HFFc6 (cell line): Measurements from ENCODE around the gene PTPRR. TPM values are rescaled to one million over a fixed set of nuclear protein-coding genes. Genes with fewer than 3 reads are reported as not detected.

Source experiments
- DNase-seq: peaks from one replicate; pipeline ENCODE4 v3.0.0-alpha.2; 2018
- H3K27ac Mint-ChIP-seq: 2 replicates; pipeline ENCODE4 v1.8.0; 2020; ENCODE audit warnings: mild to moderate bottlenecking, mixed read lengths
- H3K27me3 Mint-ChIP-seq: 2 replicates; pipeline ENCODE4 v1.8.0; 2021; ENCODE audit warnings: mild to moderate bottlenecking, moderate library complexity, mixed read lengths; ENCODE audit not compliant: insufficient read depth
- H3K36me3 Mint-ChIP-seq: 2 replicates; pipeline ENCODE4 v1.8.0; 2021; ENCODE audit warnings: low read depth, mixed read lengths
- H3K4me1 Mint-ChIP-seq: 2 replicates; pipeline ENCODE4 v1.8.0; 2020; ENCODE audit warnings: low read depth, mixed read lengths
- H3K4me3 Mint-ChIP-seq: 2 replicates; pipeline ENCODE4 v1.8.0; 2020; ENCODE audit warnings: mild to moderate bottlenecking, moderate library complexity, mixed read lengths
- H3K9me3 Mint-ChIP-seq: 2 replicates; pipeline ENCODE4 v1.8.0; 2020; ENCODE audit warnings: mild to moderate bottlenecking, mixed read lengths
- total RNA-seq, 6 experiments: library from RNA; stranded (reverse); fragmentation: NEBNext Ultra II Directional; extraction: Animal tissue kit (Norgen Biotek cat#: 25700); gene quantifications; 2 replicates in 1 of 6; 3 replicates in 5 of 6; pipeline ENCODE4 v1.2.3, GENCODE V29; 2021
- TF ChIP-seq, protein P1 (sequence below): fragments of 200-600 bp; sonication (generic); IDR thresholded peaks from 2 replicates; pipeline ENCODE4 v1.5.0; 2021; ENCODE audit warnings: antibody characterized with exemption, mild to moderate bottlenecking

Gene PTPRR
- total RNA-seq, 6 experiments from 2014 or later = 0.40 to 1.1 (median 0.48) TPM

DNA sequence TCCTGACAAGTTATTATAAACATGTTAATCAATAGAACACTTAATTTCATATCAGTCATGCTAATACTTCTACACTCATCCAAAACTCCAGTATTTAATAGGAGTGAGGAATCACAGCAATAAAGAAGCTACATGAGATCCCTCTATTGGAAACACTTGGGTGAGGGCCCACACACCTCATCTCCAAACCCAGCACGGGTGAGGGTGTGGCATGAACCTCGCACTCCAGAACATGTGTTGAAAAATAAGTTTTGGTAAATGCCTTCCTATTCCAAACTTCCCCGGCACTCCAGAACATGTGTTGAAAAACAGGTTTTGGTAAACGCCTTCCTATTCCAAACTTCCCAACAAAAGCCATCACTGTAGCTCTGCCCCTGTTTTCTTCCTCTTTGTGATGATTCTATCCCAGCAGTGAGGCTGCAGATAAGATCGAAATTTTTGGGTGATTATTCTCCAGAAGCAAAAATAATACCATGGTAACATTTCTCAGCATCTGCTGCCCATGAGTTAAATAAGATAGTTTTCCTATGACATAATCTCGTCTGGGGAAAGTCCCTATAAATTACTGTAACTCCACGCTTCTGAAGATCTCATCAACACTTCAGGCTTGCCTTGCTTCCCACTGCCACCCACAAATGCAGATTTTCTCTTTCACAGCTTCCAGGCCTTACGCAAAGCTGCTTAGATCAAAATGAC, 258.9 kb downstream of the PTPRR start:
- peaks cover 11% of the 10 kb centered on the region for H3K36me3 Mint-ChIP-seq
- TF ChIP-seq, protein P1, sequence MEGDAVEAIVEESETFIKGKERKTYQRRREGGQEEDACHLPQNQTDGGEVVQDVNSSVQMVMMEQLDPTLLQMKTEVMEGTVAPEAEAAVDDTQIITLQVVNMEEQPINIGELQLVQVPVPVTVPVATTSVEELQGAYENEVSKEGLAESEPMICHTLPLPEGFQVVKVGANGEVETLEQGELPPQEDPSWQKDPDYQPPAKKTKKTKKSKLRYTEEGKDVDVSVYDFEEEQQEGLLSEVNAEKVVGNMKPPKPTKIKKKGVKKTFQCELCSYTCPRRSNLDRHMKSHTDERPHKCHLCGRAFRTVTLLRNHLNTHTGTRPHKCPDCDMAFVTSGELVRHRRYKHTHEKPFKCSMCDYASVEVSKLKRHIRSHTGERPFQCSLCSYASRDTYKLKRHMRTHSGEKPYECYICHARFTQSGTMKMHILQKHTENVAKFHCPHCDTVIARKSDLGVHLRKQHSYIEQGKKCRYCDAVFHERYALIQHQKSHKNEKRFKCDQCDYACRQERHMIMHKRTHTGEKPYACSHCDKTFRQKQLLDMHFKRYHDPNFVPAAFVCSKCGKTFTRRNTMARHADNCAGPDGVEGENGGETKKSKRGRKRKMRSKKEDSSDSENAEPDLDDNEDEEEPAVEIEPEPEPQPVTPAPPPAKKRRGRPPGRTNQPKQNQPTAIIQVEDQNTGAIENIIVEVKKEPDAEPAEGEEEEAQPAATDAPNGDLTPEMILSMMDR = no peak
- peak overlapping the region; percentile 93 for H3K27ac Mint-ChIP-seq
- H3K4me1 Mint-ChIP-seq = peaks cover 58% of the 10 kb centered on the region
- peak; percentile 95 for DNase-seq
- no peaks in the 10 kb centered on the region for H3K27me3 Mint-ChIP-seq
- H3K9me3 Mint-ChIP-seq = no peaks in the 10 kb centered on the region
- peak overlapping the region; percentile 74 for H3K4me3 Mint-ChIP-seq

DNA sequence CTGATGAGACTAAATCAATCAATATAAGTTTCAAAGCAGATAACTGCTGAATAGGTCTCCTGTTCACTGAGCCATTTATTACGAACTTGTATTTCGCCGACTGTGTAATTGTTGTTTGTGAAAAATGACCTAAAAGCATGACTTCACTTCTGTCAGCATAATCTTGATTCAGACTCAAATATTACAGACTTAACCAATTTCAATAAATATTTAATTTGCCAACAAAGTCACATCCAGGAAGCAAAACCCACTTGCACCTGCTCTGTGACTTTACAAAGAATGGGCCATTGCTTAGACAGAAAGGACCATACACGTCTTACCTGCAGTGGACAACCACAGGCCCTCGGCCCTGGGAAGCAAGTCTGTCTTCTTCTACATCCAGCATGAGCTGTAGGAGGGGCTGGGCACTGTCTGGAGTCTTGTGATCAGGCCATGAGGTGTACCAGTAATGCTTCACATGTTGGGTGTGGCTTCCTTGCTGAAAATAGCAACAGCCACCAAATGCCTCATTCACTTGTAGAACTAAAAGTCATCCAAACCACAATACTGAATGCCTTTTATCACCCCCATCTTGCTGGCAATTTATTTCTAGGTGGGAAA, 259.8 kb downstream of the PTPRR start:
- Mint-ChIP-seq H3K4me3 (peak overlapping the region; percentile 73), H3K27ac (peak overlapping the region; percentile 93), H3K36me3 (peaks cover 11% of the 10 kb centered on the region), H3K27me3 (no peaks in the 10 kb centered on the region), H3K9me3 (no peaks in the 10 kb centered on the region), H3K4me1 (peaks cover 61% of the 10 kb centered on the region)
- TF ChIP-seq, protein P1 = no peak
- DNase-seq = peak; percentile 94

DNA sequence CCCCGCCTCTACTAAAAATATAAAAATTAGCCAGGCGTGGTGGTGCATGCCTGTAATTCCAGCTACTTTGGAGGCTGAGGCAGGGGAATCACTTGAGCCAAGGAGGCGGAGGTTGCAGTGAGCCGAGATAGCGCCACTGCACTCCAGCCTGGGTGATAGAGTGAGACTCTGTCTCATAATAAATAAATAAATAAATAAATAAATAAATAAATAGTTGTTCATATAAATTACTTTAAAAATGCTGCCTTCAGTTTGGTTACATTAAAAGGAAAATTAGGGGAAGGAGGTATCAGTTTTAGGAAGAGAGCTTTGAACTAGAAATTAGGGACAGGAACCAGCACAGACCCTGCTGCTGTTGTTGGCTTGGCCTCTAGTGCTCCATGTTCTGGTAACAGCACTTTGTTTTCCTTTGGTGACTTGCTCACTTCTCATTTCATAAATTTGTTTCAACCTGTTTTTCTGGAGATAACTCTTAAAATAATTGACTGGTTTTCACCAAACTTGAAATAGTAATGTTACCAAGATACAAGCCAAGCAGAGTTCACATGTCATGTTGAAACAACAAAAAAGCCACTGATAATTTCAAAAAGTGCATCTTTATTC, 260.4 kb downstream of the PTPRR start:
- TF ChIP-seq, protein P1 = no peak
- peak overlapping the region; percentile 73; the same call in 1 of the 2 replicates for H3K4me3 Mint-ChIP-seq
- peak overlapping the region; percentile 93 for H3K27ac Mint-ChIP-seq
- no peaks in the 10 kb centered on the region for H3K9me3 Mint-ChIP-seq
- H3K27me3 Mint-ChIP-seq = no peaks in the 10 kb centered on the region
- no peak for DNase-seq
- peaks cover 11% of the 10 kb centered on the region for H3K36me3 Mint-ChIP-seq
- H3K4me1 Mint-ChIP-seq = peaks cover 61% of the 10 kb centered on the region

DNA sequence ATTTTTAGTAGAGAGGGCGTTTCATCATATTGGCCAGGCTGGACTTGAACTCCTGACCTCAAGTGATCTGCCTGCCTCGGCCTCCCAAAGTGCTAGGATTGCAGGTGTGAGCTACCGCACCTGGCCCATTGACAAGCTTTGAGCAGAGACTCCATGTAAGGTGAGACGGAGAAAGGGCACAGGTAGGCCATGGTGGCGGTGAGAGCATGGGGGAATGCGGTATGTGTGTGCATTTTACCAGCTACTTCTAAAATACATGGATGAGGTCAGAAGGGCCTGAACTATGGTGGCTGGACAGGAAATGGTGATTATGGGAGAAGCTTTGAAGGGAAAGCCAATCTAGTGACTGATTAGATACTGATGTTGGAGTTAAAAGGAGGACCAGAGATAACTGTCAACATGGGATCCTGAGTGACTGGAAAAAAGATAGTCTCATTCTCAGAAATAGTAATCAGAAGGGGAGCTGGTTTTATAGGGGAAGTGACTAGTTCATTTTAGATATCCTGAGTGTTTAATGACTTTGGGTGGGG, 261.4 kb downstream of the PTPRR start:
- DNase-seq = no peak
- no peaks in the 10 kb centered on the region for H3K27me3 Mint-ChIP-seq
- peaks cover 11% of the 10 kb centered on the region for H3K36me3 Mint-ChIP-seq
- peak overlapping the region; percentile 34; the same call in 1 of the 2 replicates for H3K27ac Mint-ChIP-seq
- H3K9me3 Mint-ChIP-seq = no peaks in the 10 kb centered on the region
- TF ChIP-seq, protein P1 = no peak
- no peak overlapping the region; the same call in 1 of the 2 replicates for H3K4me3 Mint-ChIP-seq
- H3K4me1 Mint-ChIP-seq = peaks cover 61% of the 10 kb centered on the region

DNA sequence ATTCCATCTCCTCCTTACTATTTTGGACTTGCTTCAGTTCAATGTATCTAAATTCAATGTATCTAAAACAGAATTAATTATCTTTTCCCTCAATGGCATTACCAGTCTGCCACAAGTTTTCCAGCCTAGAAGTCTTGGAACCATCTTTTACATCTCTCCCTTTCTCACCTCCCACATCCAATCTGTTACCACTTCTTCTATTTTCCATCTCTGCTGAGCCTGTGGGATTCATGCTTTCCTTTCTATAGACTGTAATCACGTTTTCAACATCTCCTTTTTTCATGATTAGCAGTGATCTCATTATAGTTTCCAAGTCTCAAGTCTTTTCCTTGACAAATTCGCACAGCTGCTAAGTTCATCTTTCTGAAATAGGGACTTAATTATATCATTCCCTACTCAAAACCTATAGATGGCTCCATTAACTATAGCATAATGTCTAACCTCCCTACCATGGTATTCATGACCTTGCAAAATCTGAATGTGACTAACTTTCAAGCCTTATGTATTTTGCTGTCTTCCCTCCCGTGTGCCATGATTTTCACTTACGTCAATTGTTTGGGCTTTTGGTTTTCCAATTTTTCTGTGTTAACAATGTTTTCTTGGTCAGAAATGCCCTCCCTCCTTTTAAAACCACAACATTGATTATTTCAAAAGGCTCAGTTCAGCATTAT, 262.8 kb downstream of the PTPRR start:
- Mint-ChIP-seq H3K9me3 (no peaks in the 10 kb centered on the region), H3K4me3 (no peak overlapping the region), H3K27me3 (no peaks in the 10 kb centered on the region), H3K4me1 (peaks cover 60% of the 10 kb centered on the region), H3K27ac (no peak overlapping the region), H3K36me3 (peaks cover 11% of the 10 kb centered on the region)
- TF ChIP-seq, protein P1 = no peak
- DNase-seq = no peak
